G401.6 (cell line): Measurements from ENCODE around the gene SRRM2.
A peak's percentile ranks its signal among the peaks of the same experiment; 100 is the strongest.

Source experiments
- FAIRE-seq: peaks from 2 replicates; lab custom pipeline; 2012; peaks lifted over from hg19 to GRCh38; lab: Jason Lieb, UNC

SRRM2 gene

GRCh38 chr16:2763173-2763572 lies 10.7 kb downstream of the SRRM2 start:
- no peak for FAIRE-seq

DNA sequence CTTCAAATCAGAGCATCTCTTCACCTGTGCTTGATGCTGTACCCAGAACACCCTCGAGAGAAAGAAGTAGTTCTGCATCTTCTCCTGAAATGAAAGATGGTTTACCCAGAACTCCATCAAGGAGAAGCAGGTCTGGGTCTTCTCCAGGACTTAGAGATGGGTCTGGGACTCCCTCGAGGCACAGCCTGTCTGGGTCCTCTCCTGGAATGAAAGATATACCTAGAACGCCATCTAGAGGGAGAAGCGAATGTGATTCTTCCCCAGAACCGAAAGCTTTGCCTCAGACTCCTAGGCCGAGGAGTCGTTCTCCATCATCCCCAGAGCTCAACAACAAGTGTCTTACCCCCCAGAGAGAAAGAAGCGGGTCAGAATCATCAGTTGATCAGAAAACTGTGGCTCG lies 12.3 kb downstream of the SRRM2 start:
- FAIRE-seq: no peak

DNA sequence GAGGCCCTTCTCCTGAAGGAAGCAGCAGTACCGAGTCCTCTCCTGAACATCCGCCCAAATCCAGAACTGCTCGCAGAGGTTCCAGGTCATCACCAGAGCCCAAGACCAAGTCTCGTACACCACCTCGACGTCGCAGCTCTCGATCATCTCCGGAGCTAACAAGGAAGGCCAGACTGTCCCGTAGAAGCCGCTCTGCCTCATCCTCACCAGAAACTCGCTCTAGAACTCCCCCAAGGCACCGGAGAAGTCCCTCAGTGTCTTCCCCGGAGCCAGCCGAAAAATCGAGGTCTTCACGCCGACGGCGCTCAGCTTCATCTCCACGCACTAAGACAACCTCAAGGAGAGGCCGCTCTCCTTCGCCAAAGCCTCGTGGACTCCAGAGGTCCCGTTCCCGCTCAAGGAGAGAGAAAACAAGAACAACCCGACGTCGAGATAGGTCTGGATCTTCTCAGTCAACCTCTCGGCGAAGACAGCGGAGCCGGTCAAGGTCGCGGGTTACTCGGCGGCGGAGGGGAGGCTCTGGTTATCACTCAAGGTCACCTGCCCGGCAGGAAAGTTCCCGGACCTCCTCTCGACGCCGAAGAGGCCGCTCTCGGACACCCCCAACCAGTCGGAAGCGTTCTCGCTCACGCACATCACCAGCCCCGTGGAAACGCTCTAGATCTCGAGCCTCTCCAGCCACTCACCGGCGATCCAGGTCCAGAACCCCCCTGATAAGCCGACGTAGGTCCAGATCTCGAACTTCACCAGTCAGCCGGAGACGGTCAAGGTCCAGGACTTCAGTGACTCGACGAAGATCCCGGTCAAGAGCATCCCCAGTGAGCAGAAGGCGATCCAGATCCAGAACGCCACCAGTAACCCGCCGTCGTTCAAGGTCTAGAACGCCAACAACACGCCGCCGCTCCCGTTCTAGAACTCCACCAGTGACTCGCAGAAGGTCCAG lies 13.3 kb downstream of the SRRM2 start:
- FAIRE-seq: no peak

- FAIRE-seq: no peak
These were observed 14.1 kb downstream of the SRRM2 start for GRCh38 chr16:2766430-2767139.

DNA sequence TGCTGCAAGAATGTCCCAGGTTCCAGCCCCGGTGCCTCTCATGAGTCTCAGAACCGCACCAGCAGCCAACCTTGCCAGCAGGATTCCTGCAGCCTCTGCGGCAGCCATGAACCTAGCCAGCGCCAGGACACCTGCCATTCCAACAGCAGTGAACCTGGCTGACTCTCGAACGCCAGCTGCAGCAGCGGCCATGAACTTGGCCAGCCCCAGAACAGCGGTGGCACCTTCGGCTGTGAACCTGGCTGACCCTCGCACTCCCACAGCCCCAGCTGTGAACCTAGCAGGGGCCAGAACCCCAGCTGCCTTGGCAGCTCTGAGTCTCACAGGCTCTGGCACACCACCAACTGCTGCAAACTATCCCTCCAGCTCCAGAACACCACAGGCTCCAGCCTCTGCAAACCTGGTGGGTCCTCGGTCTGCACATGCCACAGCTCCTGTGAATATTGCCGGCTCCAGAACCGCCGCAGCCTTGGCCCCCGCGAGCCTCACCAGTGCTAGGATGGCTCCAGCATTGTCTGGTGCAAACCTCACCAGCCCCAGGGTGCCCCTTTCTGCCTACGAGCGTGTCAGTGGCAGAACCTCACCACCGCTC lies 14.8 kb downstream of the SRRM2 start:
- no peak for FAIRE-seq

DNA sequence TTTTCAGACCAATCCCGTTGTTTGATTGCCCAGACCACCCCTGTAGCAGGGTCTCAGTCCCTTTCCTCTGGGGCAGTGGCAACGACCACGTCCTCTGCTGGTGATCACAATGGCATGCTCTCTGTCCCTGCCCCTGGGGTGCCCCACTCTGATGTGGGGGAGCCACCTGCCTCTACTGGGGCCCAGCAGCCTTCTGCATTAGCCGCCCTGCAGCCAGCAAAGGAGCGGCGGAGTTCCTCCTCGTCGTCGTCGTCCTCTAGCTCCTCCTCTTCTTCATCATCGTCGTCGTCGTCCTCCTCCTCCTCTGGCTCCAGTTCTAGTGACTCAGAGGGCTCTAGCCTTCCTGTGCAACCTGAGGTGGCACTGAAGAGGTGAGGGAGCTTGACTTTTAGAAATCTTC lies 15.5 kb downstream of the SRRM2 start:
- no peak for FAIRE-seq

DNA sequence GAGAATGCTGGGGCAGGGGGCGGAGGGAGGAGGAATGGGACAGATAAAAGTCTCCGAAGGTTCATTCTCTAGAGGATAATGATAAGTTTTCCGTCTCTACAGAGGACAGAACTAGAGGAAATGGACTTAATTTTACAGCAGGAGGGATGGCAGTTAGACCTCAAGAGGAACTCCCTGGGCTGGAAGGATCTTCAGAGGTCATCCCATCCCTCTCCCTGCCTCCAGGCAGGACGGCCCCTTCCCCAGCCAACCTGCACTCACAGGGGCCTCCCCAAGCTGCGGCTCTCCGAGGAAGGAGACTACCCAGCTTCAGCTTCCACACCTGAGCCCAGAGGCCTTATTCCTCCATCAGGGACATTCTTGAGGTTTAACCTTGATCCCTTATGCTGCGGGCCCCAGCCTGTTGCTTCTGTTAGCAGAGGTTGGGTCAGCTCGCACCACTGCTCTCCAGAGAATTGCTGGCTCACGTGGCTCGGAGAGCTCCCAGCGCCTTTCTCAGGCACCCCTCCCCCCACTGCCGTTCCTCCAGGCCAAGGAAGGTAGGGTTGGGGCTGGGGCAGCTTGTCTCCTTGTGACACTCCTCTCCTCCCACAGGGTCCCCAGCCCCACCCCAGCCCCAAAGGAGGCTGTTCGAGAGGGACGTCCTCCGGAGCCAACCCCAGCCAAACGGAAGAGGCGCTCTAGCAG lies 16.1 kb downstream of the SRRM2 start:
- FAIRE-seq: no peak

DNA sequence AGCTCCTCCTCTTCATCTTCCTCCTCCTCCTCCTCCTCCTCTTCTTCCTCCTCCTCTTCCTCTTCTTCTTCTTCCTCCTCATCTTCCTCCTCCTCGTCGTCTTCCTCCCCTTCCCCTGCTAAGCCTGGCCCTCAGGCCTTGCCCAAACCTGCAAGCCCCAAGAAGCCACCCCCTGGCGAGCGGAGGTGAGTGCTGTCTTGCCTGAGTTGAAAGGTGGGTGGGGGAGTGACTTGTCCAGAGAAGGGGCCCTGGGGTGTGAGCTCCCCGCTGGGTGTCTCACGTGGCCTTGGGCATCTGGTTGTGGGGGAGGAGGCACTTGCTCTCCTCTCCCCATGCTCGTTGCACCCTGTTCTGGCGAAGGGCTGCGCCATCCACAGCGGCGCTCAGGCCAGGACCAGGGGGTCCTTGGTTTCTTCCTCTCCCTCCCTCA lies 16.7 kb downstream of the SRRM2 start:
- FAIRE-seq: no peak

GRCh38 chr16:2769675-2770056 lies 17.2 kb downstream of the SRRM2 start:
- FAIRE-seq: peak; percentile 68

DNA sequence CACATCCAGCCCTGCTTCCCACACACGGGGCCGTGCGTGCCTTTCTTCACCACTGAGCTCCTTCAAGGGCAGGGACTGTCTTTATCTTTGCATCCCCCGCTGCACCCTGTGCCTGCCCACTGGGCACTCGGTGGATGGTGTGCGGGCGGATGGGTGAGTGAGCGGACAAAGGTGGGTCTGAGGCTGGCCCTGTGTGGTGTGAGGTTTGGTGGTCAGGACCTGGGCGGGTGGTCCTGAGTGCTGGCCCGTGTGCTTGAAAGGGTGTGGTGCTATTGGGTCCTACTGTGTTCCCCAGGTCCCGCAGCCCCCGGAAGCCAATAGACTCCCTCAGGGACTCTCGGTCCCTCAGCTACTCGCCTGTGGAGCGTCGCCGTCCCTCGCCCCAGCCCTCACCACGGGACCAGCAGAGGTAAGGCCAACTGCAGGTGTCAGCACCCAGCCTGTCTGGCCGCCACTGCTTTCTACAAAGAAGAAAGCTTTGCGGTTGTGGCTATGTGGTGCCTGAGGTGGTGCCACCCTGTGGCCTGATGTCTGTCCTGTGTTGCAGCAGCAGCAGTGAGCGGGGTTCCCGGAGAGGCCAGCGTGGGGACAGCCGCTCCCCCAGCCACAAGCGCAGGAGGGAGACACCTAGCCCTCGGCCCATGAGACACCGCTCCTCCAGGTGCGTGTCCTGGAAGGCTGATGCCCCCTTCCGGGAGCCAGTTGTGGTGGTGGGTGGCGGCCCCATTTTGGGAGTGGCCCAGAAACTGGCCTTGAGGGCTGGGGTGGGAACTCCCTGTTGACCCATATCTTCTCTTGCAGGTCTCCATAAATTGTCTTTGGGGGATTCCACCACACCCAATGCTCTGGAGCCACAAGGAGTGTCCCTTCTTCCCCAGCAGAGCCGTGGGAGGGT lies 17.9 kb downstream of the SRRM2 start:
- no peak for FAIRE-seq

GRCh38 chr16:2771496-2772402 lies 19.3 kb downstream of the SRRM2 start:
- no peak for FAIRE-seq

DNA sequence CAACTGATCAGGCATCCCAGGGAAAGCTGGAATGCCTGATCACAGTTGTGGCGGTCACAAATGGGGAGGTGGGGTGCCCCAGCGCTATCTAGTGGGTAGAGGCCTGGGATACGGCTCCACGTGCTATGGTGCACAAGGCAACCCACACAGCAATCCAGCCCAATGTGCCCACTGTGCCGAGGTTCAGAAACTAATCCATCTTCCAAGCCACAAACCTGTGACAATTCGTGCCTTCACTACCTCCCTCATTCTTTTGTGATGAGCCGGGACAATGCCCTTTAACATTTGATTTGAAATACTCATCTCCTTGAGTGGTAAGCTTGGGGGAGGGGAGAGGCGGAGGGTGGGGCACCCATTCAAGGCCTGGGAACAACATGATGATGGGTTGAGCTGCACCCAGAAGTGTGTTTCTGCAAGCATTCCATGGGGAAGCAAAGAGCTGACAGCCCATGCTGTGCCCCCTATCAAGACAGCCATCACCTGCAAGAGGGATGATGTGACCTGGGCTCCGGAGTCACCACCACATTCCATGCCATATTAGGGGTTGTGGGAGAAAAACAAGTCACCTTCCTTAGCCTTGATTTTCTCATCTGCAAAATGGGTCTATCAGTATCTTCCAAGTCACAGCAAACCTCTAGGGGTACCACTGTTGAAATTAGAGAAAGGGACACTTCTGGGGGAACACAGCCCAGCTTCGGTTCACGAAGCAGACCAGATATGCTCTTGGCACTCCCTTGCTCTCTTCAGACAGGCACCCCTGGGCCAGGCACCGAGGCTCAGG lies 20.9 kb downstream of the SRRM2 start:
- FAIRE-seq: no peak

GRCh38 chr16:2774161-2774891 lies 21.9 kb downstream of the SRRM2 start:
- no peak for FAIRE-seq

DNA sequence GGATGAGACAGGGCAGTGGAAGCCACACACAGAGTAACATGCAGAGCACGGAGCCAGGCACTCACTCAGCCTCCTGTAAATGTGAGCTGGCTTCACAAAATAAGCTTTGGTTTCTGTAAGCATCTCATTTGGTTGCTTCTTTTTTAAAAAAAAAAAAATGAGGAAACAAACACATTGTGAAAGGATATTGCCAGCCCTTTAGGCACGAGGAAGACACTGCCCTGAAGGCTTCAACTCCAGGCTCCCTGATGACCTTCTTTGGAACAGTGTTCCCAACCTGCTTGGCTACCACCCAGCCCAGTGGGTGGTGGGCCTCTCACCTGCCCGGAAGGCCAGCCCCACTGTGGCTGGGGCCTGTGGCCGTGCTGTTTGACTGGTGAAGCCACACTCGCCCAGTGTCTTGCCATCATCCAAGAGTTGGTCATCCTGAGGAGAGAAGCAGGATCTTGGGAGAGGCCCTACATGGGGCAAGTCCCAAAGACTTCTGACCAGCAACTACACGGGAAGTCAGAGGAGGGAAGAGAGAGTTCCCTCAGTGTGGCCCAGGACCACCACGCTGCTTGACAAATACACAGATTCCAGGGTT lies 22.8 kb downstream of the SRRM2 start:
- FAIRE-seq: no peak

DNA sequence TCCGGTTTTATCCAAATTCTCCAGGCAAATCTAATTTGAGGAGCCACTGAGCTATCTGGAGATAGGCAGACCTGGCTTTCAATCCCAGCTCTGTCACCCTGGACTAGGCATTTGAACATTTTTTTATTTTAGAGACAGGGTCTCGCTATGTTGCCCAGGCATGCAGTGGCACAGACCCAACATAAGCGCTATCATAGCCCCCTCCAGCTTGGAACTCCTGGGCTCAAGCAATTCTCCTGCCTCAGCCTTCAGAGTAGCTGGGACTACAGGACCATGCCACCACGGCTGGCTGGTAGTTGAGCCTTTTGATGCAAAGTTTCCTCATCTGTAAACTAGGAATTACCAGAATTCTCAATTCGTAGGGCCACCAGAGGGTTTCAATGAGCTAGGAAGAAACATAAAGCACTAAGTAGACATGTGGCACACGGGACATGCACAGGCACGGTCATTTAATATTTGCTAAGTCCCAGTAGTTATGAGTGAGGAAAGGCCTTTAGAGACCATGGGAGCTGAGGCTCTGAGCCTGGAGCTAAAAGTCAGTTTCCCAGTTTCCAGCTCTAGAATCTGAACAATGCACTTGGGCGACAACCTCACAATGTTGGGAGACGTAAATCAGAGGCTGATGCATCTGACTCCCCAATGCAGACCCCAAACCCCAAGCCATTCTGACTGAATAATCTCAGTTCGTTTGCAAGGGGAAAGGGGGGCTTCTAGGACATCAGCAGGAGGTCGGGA lies 23.5 kb downstream of the SRRM2 start:
- no peak for FAIRE-seq

- FAIRE-seq: no peak
These were observed 24.2 kb downstream of the SRRM2 start for GRCh38 chr16:2776500-2777139.

DNA sequence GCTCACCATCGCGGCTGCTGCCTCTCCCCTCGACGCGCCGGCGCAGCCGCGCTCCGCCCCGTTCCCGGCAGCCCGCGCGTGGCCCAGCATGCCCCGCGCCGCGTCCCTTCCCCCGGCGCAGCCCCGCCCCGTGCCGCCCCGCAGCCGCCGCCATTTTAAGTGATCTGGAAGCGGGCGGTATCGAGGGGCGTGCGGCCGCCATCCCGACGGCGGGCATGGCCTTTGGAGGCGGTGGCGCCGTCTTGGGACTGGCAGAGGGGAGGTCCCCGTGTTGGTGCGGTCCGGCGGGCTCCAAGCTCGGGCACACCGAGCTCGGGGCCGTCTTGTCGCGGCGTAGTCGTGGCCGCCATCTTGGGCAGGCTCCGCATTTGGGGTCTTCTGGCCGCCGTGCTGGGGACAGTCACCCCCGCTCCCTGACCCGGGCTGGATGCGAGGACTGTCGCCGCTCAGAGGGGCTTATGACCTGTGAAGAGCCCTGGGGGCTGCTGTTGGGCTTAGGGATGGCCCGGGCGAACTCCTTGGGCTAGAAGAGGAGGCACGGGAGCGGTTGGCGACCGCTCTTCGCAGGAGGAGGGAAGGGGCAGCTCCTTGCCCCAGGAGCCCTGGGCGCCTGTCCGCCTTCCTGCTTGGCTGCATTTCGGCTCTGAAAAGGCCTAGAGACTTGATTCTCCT lies 24.9 kb downstream of the SRRM2 start, which contains the start of gene ELOB:
Gene ELOB, minus strand, starts transcription at position 50 of the 672 bp plus-strand sequence. Its CDS starts 41 bp downstream, at position 9.
- FAIRE-seq: no peak
